ENCODE data around the gene VPS37D.

Gene VPS37D

DNA sequence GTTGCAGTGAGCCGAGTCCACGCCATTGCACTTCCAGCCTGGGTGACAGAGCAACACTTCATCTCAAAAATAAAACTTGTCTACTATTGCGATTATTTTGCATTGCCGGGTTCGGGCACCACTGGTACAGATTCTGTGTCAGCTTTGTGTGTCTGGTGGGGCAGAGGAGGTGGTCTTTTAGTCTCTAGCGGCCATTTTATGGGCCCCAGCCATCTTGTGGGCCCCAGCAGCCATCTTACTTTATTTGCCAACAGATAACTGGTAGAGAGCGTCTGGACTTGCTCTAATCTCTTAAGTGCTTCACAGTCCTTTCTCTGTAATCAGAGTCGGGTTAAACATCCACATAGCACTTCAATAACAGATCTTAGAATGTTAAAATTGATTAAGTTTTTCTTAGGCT lies 20.7 kb downstream of the VPS37D start:
- no peak for ATAC-seq
- TF ChIP-seq SNAI2 (CRISPR knock-in tag; IDR thresholded peaks at IDR 0.05) (no peak), CSDC2 (CRISPR knock-in tag; IDR thresholded peaks at IDR 0.05) (no peak), PPARA (CRISPR knock-in tag; IDR thresholded peaks at IDR 0.05; ENCODE audit: borderline replicate concordance) (no peak), ZNF70 (CRISPR knock-in tag; IDR thresholded peaks at IDR 0.05) (no peak), OSR1 (CRISPR knock-in tag; IDR thresholded peaks at IDR 0.05) (no peak), CSRNP3 (CRISPR knock-in tag; IDR thresholded peaks at IDR 0.05) (no peak), ISL1 (CRISPR knock-in tag; IDR thresholded peaks at IDR 0.05) (no peak), PATZ1 (CRISPR knock-in tag; IDR thresholded peaks at IDR 0.05; ENCODE audit: borderline replicate concordance) (no peak), TOX (CRISPR knock-in tag; IDR thresholded peaks at IDR 0.05; ENCODE audit: borderline replicate concordance) (no peak), TCF4 (CRISPR knock-in tag; IDR thresholded peaks at IDR 0.05; ENCODE audit: borderline replicate concordance) (no peak), ZNF565 (CRISPR knock-in tag; conservative IDR thresholded peaks at IDR 0.05; ENCODE audit: low read depth) (no peak), ZFP3 (CRISPR knock-in tag; IDR thresholded peaks at IDR 0.05) (no peak), GLIS3 (CRISPR knock-in tag; IDR thresholded peaks at IDR 0.05) (no peak), BACH2 (CRISPR knock-in tag; IDR thresholded peaks at IDR 0.05; ENCODE audit: borderline replicate concordance) (no peak)
- TF ChIP-seq, protein P1, sequence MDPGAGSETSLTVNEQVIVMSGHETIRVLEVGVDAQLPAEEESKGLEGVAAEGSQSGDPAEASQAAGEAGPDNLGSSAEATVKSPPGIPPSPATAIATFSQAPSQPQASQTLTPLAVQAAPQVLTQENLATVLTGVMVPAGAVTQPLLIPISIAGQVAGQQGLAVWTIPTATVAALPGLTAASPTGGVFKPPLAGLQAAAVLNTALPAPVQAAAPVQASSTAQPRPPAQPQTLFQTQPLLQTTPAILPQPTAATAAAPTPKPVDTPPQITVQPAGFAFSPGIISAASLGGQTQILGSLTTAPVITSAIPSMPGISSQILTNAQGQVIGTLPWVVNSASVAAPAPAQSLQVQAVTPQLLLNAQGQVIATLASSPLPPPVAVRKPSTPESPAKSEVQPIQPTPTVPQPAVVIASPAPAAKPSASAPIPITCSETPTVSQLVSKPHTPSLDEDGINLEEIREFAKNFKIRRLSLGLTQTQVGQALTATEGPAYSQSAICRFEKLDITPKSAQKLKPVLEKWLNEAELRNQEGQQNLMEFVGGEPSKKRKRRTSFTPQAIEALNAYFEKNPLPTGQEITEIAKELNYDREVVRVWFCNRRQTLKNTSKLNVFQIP (CRISPR knock-in tag; IDR thresholded peaks at IDR 0.05; ENCODE audit: borderline replicate concordance, low read depth), result no peak
- TF ChIP-seq, protein P2, sequence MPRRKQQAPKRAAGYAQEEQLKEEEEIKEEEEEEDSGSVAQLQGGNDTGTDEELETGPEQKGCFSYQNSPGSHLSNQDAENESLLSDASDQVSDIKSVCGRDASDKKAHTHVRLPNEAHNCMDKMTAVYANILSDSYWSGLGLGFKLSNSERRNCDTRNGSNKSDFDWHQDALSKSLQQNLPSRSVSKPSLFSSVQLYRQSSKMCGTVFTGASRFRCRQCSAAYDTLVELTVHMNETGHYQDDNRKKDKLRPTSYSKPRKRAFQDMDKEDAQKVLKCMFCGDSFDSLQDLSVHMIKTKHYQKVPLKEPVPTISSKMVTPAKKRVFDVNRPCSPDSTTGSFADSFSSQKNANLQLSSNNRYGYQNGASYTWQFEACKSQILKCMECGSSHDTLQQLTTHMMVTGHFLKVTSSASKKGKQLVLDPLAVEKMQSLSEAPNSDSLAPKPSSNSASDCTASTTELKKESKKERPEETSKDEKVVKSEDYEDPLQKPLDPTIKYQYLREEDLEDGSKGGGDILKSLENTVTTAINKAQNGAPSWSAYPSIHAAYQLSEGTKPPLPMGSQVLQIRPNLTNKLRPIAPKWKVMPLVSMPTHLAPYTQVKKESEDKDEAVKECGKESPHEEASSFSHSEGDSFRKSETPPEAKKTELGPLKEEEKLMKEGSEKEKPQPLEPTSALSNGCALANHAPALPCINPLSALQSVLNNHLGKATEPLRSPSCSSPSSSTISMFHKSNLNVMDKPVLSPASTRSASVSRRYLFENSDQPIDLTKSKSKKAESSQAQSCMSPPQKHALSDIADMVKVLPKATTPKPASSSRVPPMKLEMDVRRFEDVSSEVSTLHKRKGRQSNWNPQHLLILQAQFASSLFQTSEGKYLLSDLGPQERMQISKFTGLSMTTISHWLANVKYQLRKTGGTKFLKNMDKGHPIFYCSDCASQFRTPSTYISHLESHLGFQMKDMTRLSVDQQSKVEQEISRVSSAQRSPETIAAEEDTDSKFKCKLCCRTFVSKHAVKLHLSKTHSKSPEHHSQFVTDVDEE (CRISPR knock-in tag; IDR thresholded peaks at IDR 0.05), result no peak

DNA sequence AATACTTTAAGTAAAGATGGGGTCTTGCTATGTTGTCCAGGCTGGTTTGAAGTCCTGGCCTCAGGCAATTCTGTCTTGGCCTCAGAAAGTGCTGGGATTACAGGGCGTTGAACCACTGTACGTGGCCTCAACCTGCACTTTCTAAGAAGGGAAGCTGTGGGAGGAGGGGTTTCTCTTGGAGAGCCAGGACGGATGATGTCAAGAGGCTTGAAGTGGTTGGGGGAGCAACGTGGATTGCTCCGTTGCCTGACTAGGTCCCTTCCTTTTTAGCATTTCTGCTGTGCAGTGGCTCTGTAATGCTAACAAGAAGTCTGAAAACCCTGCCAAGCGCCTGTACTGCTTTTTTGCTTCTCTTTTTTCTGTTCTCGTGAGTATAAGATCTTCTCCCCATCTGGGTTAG lies 23.0 kb downstream of the VPS37D start:
- ATAC-seq, result no peak
- TF ChIP-seq BACH2 (CRISPR knock-in tag; IDR thresholded peaks at IDR 0.05; ENCODE audit: borderline replicate concordance) (no peak), ZC3H10 (CRISPR knock-in tag; IDR thresholded peaks at IDR 0.05) (no peak), CREB5 (CRISPR knock-in tag; IDR thresholded peaks at IDR 0.05; ENCODE audit: low read depth) (no peak), ZNF70 (CRISPR knock-in tag; IDR thresholded peaks at IDR 0.05) (no peak), ISL1 (CRISPR knock-in tag; IDR thresholded peaks at IDR 0.05) (no peak), TOX (CRISPR knock-in tag; IDR thresholded peaks at IDR 0.05; ENCODE audit: borderline replicate concordance) (no peak), TCF4 (CRISPR knock-in tag; IDR thresholded peaks at IDR 0.05; ENCODE audit: borderline replicate concordance) (no peak), SNAI2 (CRISPR knock-in tag; IDR thresholded peaks at IDR 0.05) (no peak), ARNTL (CRISPR knock-in tag; IDR thresholded peaks at IDR 0.05; ENCODE audit: borderline replicate concordance, low read depth) (no peak), OSR1 (CRISPR knock-in tag; IDR thresholded peaks at IDR 0.05) (no peak), CSRNP3 (CRISPR knock-in tag; IDR thresholded peaks at IDR 0.05) (no peak), ZNF565 (CRISPR knock-in tag; conservative IDR thresholded peaks at IDR 0.05; ENCODE audit: low read depth) (no peak), GLIS3 (CRISPR knock-in tag; IDR thresholded peaks at IDR 0.05) (no peak), CSDC2 (CRISPR knock-in tag; IDR thresholded peaks at IDR 0.05) (no peak), PATZ1 (CRISPR knock-in tag; IDR thresholded peaks at IDR 0.05; ENCODE audit: borderline replicate concordance) (no peak), RARB (CRISPR knock-in tag; IDR thresholded peaks at IDR 0.05) (no peak), ESRRG (CRISPR knock-in tag; IDR thresholded peaks at IDR 0.05) (no peak), ZFP3 (CRISPR knock-in tag; IDR thresholded peaks at IDR 0.05) (no peak)

All from SK-N-SH treated with all-trans-retinoic acid at 6 μM for 48 hours (cell line).